Pulmonary artery endothelial cell (primary cell): ENCODE measurements around the gene MLF1. TPM values are rescaled to one million over a fixed set of nuclear protein-coding genes. Genes with fewer than 3 reads are reported as not detected.

Experiments used
- DNase-seq: peaks from one replicate; pipeline ENCODE4 v3.0.0-alpha.2; 2011; ENCODE audit warnings: low read depth, low spot score
- total RNA-seq: library from RNA; depleted of rRNA; stranded (reverse); fragments of >200 nt; gene quantifications from 2 replicates; pipeline ENCODE4 v1.2.3, GENCODE V29; 2014

Gene MLF1
- total RNA-seq, 1 donor from 2014 or later, result 6.3 TPM

DNA sequence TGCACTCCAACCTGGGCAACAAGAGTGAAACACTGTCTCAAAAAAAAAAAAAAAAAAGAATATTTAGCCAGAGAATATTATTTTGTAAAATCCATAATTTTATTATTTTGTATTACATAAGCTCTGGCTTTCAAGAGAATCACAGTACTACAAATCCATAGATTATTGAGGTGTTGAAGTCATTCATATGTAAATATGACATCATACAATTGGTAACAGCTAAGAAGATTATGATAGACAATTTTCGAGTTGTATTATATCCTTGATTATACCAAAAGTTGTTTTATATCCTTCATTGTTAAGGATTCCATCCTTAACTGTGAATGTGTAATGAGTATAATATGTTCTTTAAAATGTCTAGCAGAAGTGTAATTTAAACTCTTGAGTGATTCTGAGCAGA, 3.7 kb downstream of the MLF1 start:
- no peak for DNase-seq

DNA sequence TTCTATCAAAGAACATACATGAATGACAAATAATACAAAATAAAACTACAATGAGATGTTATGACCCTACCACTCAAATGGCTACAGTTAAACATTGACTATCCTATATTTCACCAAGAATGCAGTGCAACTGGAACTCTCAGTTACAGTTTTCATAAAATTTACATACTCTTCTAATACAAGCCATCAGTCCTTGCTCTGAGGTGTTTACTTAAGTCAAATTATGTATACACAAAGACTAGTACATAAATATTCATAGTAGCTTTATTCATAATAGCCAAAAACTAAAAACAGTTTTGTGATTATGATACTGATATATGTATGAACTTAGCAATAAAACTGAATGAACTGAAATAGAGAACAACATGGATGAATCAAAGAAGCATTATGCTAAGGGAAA, 19.2 kb downstream of the MLF1 start:
- DNase-seq, result no peak

DNA sequence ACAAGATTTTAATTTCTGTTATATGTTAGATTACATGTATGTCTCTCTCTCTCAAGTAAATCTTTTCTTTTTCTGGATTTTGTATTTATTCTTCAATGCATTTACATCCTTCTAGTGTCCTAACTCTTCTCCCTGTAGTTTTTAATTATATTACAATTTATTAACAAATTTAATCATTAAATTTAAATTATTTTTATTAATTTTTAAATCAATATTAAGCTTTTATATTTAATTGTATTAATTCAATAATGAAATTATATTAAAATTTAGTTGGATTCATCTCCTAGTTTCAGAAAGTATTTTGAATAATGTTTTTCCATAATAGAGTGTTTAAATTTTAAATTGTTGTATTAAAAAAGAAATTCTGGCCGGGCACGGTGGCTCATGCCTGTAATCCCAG, 29.8 kb downstream of the MLF1 start:
- no peak for DNase-seq

DNA sequence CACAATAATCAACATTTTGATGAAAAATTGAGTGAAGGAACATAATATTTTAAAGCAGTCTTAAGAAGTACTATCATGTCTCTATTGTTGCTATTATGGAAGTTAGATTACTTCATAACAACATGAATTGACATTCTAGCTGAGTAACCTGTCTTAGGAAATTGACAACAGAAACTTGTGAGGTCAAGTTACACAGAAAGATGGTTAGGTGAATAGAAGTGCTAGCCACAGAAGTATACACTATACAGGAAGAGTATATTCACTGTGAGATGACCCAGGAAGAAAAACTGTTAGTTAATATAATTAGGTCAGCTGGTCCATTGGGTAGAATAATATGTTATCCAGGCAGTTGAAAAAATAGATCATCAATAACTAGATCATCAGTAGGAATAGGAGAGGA, 31.2 kb downstream of the MLF1 start:
- DNase-seq, result no peak

DNA sequence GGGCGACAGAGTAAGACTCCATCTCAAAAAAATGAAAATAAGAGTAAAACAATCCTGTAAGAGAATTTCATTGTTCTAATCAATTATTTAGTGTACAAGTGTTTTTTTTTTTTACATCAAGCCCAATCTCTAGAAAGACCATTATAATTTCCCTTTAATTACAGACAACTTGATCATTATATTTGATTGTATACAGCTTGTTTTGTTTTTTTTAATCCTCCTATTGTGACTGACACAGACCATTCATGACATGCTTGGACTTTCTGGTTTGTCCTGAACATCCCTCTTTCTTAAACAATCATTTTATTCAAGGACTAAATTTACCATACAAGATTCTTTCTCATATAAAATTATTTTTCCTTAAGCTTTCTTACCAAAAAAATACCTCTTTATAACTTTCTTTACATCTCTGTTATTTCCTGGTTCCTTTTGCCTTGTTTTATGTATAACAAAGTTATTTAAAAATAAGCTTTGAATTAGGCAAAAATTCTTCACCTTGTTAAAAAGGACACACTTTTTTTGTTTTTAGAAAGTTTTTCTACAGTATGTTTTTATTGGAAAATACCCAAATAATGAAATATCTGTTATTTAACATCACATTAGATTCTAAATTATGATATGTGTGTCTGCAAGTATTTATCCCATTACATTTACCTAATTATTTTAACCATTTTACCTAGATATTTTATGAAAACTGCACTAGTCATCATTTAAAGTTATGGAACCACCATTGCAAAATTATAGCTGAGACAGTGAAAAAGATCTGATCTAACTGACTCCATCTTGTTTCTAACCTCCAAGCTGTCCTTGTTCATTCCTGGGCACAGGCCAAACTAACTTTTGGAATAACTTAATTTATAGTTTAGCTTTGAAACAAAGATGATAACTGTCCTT, 47.2 kb downstream of the MLF1 start:
- no peak for DNase-seq

DNA sequence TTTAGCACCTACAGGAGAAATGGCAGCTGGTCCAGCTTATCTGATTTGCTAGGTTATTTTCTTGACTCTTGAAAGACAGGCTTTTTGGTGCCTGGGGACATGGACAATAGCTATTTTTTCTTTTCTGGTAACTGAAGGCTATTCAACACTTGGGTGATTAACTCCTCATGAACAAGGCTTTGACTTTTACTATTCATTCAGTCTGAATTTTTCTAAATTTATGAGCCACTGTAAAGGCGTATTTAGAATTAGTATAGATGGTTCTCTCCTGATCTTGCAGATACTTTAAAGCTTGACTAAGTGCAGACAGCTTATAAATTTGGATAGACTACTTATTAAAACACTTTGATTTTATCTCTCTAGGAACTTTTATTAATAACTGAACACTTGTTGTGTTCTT, 54.9 kb downstream of the MLF1 start:
- no peak for DNase-seq

DNA sequence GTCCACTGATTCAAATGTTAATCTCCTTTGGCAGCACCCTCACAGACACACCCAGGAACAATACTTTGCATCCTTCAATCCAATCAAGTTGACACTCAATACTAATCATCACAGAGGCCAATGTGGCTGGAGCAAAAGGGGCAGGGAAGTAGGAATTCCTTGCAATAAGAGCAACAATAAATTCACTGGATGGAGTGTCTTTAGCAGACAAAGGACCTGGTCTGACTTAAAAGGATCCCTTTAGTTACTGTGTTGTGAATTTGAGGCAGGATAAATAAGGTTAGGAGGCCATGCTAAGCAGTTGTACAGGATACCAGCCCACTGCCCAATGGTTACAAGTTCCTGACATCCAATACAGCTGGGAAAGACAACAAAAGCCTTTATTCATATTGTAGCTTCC, 61.0 kb downstream of the MLF1 start:
- DNase-seq, result no peak

DNA sequence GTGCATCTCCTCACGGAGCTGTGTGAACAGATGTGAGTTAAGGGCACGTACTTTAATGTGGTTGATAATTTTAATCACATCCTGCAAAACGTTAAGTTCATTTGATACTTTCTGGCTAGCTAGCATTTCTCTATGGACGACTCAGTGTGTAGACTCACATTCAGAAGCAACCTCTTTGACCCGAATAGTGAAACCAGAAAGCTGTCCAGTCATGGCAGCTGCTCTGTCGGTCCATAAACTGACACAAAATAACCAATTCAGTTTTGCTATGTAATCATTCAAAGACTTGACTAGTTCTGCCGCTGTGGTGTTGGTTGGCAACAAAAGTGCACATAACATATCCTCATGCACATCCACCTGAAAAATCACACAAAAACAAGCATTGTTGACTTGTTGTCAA, 69.7 kb downstream of the MLF1 start:
- no peak for DNase-seq

DNA sequence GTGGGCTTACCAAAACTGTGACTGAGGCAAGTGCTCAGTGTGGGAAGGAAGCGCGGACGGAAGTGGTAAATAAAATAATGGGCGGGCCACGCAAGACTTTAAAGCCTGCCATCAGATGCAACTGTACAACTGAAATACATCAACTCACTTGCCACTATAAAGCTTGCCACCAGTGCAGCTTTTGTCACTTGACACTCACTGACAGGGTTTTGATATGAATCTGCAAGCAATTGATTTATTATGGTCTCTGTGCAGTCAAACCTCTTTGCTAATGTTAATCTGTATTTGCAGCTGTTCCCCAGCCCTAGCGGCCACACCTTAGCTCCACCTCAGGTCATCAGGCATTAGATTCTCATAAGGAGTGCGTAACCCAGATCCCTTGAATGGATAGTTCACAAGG, 71.0 kb downstream of the MLF1 start:
- no peak for DNase-seq

DNA sequence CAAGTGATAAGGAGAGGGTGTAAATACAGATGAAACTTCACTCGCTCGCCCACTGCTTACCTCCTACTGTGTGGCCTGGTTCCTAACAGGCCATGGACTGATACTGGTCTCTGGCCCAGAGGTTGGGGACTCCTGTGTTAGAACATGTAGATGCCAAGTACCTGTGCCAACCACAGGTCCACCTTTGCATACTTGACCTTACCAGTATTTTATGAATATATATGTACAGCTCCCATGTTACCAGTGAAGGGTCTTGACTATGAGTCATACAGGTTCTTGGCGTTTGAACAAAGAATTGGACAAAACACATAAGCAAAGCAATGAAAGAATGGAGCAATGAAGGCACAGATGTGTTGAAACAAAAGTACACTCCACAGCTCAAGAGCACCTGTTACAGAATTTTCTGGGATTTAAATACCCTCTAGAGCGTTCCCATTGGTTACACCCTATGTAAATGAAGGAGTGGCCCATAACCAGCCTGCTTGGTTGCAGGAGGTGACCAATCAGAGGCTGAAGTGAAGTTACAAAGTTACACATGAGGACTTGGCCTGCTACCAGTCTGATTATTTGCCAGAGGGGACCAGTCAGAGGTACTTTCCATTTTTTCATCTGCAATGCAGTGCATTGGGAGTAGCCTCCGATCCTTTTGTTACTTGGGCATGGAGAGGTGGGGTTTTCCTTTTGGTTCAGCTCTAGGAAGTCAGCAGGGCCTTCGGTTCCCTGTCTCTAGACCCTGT, 71.6 kb downstream of the MLF1 start:
- no peak for DNase-seq

DNA sequence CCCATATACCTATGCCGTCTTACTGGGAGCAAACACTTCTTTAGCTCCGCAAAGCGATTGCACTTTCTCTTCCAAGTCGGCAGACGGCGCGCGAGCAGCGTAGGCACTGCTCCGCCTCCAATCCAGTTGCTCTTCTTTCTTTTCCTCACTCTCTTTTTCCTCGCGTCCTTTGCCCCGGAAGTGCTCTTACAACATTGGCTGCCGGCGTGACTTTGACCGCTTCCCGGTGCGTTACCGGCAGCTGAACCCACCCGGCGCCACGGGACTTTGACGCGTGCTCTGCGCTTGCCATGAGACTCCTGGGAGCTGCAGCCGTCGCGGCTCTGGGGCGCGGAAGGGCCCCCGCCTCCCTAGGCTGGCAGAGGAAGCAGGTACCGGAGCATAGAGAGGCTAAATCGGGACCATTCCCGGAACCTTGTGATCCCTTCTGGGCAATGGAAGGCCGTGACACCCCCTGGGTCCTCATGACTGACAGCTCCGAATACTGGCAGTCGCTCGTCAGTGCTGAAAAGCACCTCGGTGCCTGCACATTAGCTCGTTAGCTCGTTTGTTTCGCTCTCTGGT, 73.4 kb downstream of the MLF1 start, which contains the start of gene GFM1:
GFM1 (plus strand) TSS at position 183 of the 564 bp plus-strand sequence; CDS start at position 291, 108 bp downstream.
- peak; percentile 86 for DNase-seq

DNA sequence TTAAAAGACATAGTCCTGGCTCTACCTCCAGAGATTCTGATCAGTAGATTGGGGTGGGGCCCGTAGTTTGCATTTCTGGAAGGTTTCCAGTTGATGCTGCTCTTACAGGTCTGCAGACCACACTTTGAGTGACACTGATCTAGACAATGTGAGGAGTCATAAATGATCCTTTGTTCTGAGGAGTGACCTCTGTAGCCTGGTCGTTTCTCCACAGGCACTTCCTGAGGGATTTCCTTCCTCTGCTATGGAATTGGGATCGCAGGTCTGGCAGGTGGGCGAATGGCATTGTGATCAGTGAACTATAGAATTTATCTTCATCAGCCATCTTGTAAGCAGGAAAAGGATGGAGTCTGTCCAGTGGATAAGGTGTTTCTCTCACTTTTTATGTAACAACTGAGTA, 78.8 kb downstream of the MLF1 start:
- peak; percentile 67 for DNase-seq

DNA sequence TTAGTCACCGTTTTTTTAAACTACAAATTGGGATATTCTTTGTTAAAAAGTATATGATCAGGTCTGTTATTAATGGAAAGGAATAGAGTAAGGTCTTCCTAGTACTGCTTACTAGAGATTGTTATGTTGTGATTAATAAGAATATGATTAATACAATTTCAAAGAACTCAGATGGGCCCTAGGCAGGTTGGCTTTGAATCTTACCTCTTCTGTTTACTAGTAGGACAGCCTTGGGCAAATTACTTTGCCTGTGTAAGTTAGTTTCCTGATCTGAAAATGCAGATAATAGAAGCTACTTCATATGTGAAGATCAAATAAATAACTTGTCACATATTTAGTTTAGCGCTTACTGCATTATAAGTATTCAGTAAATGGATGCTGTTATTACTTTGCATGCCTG, 80.2 kb downstream of the MLF1 start:
- DNase-seq, result no peak

DNA sequence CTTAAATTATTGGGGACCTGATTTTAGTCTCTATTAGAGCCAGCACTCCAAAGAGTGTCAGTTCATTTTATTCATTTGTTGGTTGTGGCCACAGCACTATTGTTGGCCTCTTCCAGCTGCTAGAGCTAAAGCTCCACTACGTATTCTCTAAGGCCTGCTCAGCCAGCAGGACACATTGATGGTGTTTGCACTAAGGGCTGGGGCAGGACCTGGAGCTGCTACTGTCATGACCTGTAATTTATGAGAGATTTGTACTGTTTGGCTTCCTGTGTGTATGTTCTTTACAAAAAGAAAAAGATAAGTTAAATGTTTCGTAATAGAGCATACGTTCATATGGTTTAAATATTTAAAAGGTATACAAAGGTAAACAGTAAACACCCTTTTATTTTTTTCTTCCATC, 81.5 kb downstream of the MLF1 start:
- DNase-seq, result no peak

Other genes starting within 250 kb of the MLF1 start
- gene GFM1, start 73.3 kb downstream of the MLF1 start, total RNA-seq, result 72.0 and 87.9 TPM in 2 replicates
- 161 and 179 TPM in 2 replicates for gene LXN, start 101.5 kb downstream of the MLF1 start, total RNA-seq
- 2.4 and 4.9 TPM in 2 replicates for gene RARRES1, start 161.3 kb downstream of the MLF1 start, total RNA-seq
- gene MFSD1, start 230.9 kb downstream of the MLF1 start, total RNA-seq, result 59.2 and 89.9 TPM in 2 replicates